Panc1 (cell line): ENCODE results near the gene OSBPL1A. TPM values are rescaled to one million over a fixed set of nuclear protein-coding genes. Genes with fewer than 3 reads are reported as not detected.

ENCODE experiments used
- ATAC-seq: fragments of 200-7000 bp; cut with Tn5 transposase; 2 replicates; pipeline ENCODE4 v1.9.1; 2020; ENCODE audit warnings: mild to moderate bottlenecking, moderate library complexity
- BruUV-seq: library from RNA; stranded (reverse); fragments of 400-500 nt; replicated peaks from 2 replicates; lab custom pipeline; 2021; lab: Mats Ljungman, UMichigan
- CTCF ChIA-PET: fragments of 300-600 bp; sonication (Branson Sonifier 250); formaldehyde crosslinking; loops from one replicate; lab custom pipeline; 2022; ENCODE audit warnings: antibody characterized with exemption; lab: Charles Lee
- POLR2A ChIA-PET: fragments of 300-600 bp; sonication (Branson Sonifier 250); formaldehyde crosslinking; loops from one replicate; lab custom pipeline; 2022; ENCODE audit warnings: antibody characterized with exemption; lab: Charles Lee
- DNase-seq: peaks from one replicate; pipeline ENCODE4 v3.0.0-alpha.2; 2010; ENCODE audit warnings: low read depth, low spot score
- H3K27ac ChIP-seq: 2 replicates; pipeline ENCODE4 v1.5.1; 2011; ENCODE audit warnings: mild to moderate bottlenecking, low read length, inconsistent platforms
- H3K27me3 ChIP-seq: fragments of 200-500 bp; sonication (Bioruptor generic); 2 replicates; pipeline ENCODE4 v1.6.0; 2014; ENCODE audit warnings: low read length, inconsistent platforms; ENCODE audit not compliant: control insufficient read depth, insufficient read depth
- H3K36me3 ChIP-seq: fragments of 200-500 bp; sonication (Bioruptor generic); 2 replicates; pipeline ENCODE4 v1.5.1; 2014; ENCODE audit warnings: inconsistent platforms, mild to moderate bottlenecking, low read length, moderate library complexity; ENCODE audit not compliant: control insufficient read depth, insufficient read depth
- H3K4me1 ChIP-seq: 2 replicates; pipeline ENCODE4 v1.5.1; 2011; ENCODE audit warnings: inconsistent platforms, mild to moderate bottlenecking, low read length, moderate library complexity; ENCODE audit not compliant: control insufficient read depth, insufficient read depth
- H3K4me3 ChIP-seq, 2 experiments: 2 replicates each; pipeline ENCODE4 v1.5.1; 2011 to 2012; ENCODE audit warnings: low read depth in 2 of 2, low read length in 2 of 2, mild to moderate bottlenecking in 2 of 2, inconsistent platforms in 1 of 2, moderate library complexity in 1 of 2
- H3K9me3 ChIP-seq: fragments of 200-500 bp; sonication (Bioruptor generic); 2 replicates; pipeline ENCODE4 v1.5.1; 2014; ENCODE audit warnings: low read depth, mild to moderate bottlenecking, inconsistent platforms, low read length, moderate library complexity; ENCODE audit not compliant: control insufficient read depth, insufficient read depth
- POLR2AphosphoS5 ChIP-seq: IDR thresholded peaks from 2 replicates; pipeline ENCODE4 v1.6.1; 2012; ENCODE audit warnings: mild to moderate bottlenecking, low read depth, low read length, moderate library complexity
- SIN3A ChIP-seq: IDR thresholded peaks from 2 replicates; pipeline ENCODE4 v1.6.1; 2012; ENCODE audit warnings: low read depth, mild to moderate bottlenecking, low read length, moderate library complexity, borderline replicate concordance; ENCODE audit not compliant: insufficient read depth
- TCF7L2 ChIP-seq: IDR thresholded peaks from 2 replicates; pipeline ENCODE4 v1.6.1; 2011; ENCODE audit warnings: mild to moderate bottlenecking, low read depth, low read length, inconsistent platforms
- in situ Hi-C: cut with HindIII; loops from 2 replicates; pipeline ENCODE4 v1.10.0; 2016; ENCODE audit warnings: low sequenced_read_pairs, low pct_unique_long_range_greater_than_20kb
- intact Hi-C: fragments of 100-400 bp; cut with micrococcal nuclease; formaldehyde crosslinking; loops from one replicate; pipeline ENCODE4 v1.10.0; 2022; ENCODE audit not compliant: unreplicated experiment
- total RNA-seq: library from RNA; stranded (reverse); gene quantifications from one replicate; pipeline ENCODE4 v1.2.1, GENCODE V29; 2021; ENCODE audit not compliant: unreplicated experiment
- TF ChIP-seq, protein P1 (sequence below), 2 experiments: IDR thresholded peaks; 2 replicates each; pipeline ENCODE4 v1.6.1; 2011 to 2012; ENCODE audit warnings: low read depth in 2 of 2, control low read depth in 1 of 2, low read length in 1 of 2, mild to moderate bottlenecking in 1 of 2, moderate library complexity in 1 of 2; ENCODE audit not compliant: insufficient read depth in 1 of 2
- TF ChIP-seq, protein P2 (sequence below): fragments of 450-650 bp; IDR thresholded peaks from 2 replicates; pipeline ENCODE4 v1.5.1; 2017; ENCODE audit warnings: mild to moderate bottlenecking

OSBPL1A gene
- total RNA-seq, 1 experiment from 2014 or later = 50.5 TPM

GRCh38 chr18:24195296-24196053 lies 202.1 kb downstream of the OSBPL1A start:
- H3K4me3 ChIP-seq = no peak overlapping the region
- DNase-seq (no peak), ATAC-seq (no peak)
- H3K4me1 ChIP-seq = no peaks in the 10 kb centered on the region
- in situ Hi-C loops (no loop called here), intact Hi-C loops (no loop called here)
- no peaks in the 10 kb centered on the region for H3K9me3 ChIP-seq
- BruUV-seq = no TSS peak
- CTCF ChIA-PET = no interaction called here
- no peaks in the 10 kb centered on the region for H3K27me3 ChIP-seq
- POLR2A ChIA-PET = no interaction called here
- no peak overlapping the region for H3K27ac ChIP-seq
- no peaks in the 10 kb centered on the region for H3K36me3 ChIP-seq
- TF ChIP-seq, protein P1, sequence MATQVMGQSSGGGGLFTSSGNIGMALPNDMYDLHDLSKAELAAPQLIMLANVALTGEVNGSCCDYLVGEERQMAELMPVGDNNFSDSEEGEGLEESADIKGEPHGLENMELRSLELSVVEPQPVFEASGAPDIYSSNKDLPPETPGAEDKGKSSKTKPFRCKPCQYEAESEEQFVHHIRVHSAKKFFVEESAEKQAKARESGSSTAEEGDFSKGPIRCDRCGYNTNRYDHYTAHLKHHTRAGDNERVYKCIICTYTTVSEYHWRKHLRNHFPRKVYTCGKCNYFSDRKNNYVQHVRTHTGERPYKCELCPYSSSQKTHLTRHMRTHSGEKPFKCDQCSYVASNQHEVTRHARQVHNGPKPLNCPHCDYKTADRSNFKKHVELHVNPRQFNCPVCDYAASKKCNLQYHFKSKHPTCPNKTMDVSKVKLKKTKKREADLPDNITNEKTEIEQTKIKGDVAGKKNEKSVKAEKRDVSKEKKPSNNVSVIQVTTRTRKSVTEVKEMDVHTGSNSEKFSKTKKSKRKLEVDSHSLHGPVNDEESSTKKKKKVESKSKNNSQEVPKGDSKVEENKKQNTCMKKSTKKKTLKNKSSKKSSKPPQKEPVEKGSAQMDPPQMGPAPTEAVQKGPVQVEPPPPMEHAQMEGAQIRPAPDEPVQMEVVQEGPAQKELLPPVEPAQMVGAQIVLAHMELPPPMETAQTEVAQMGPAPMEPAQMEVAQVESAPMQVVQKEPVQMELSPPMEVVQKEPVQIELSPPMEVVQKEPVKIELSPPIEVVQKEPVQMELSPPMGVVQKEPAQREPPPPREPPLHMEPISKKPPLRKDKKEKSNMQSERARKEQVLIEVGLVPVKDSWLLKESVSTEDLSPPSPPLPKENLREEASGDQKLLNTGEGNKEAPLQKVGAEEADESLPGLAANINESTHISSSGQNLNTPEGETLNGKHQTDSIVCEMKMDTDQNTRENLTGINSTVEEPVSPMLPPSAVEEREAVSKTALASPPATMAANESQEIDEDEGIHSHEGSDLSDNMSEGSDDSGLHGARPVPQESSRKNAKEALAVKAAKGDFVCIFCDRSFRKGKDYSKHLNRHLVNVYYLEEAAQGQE (IDR thresholded peaks at IDR 0.05; ENCODE audit: insufficient read depth in 1 of 2, low read depth in 2 of 2, low read length in 1 of 2) = no peak

DNA sequence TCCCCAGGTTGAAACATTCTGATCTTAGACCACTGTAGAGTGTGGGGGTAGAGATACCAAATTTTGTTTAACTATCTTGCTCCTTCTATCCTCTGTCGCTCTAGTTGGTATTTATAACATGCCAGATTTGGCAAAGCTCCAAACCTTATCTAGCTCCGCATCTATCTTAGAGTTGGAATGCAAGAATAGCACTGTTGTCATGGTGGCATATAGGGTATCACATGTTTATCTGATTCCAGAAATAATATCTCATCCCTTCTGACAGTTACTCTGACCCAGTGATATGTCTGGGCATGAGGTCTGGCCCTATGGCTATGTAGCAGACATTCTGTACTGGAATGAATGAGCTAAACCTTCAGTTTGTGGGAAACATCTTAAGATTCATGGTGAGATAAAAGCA lies 207.0 kb downstream of the OSBPL1A start:
- in situ Hi-C loops (no loop called here), intact Hi-C loops (no loop called here)
- ATAC-seq (no peak), DNase-seq (no peak)
- H3K4me3 ChIP-seq = no peak overlapping the region
- TF ChIP-seq SIN3A (no peak), TCF7L2 (no peak), POLR2AphosphoS5 (no peak)
- TF ChIP-seq, protein P1 (IDR thresholded peaks at IDR 0.05; ENCODE audit: insufficient read depth in 1 of 2, low read depth in 2 of 2, low read length in 1 of 2) = no peak
- TF ChIP-seq, protein P2, sequence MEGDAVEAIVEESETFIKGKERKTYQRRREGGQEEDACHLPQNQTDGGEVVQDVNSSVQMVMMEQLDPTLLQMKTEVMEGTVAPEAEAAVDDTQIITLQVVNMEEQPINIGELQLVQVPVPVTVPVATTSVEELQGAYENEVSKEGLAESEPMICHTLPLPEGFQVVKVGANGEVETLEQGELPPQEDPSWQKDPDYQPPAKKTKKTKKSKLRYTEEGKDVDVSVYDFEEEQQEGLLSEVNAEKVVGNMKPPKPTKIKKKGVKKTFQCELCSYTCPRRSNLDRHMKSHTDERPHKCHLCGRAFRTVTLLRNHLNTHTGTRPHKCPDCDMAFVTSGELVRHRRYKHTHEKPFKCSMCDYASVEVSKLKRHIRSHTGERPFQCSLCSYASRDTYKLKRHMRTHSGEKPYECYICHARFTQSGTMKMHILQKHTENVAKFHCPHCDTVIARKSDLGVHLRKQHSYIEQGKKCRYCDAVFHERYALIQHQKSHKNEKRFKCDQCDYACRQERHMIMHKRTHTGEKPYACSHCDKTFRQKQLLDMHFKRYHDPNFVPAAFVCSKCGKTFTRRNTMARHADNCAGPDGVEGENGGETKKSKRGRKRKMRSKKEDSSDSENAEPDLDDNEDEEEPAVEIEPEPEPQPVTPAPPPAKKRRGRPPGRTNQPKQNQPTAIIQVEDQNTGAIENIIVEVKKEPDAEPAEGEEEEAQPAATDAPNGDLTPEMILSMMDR = no peak
- H3K9me3 ChIP-seq = no peaks in the 10 kb centered on the region
- ChIA-PET CTCF (no interaction called here), POLR2A (interaction anchor here (0.5 kb wide), 1 partner anchor 109 kb away, joined by 6 read pairs; no protein-coding TSS in a partner anchor)
- no peak overlapping the region for H3K27ac ChIP-seq
- H3K36me3 ChIP-seq = no peaks in the 10 kb centered on the region
- no TSS peak for BruUV-seq
- no peaks in the 10 kb centered on the region for H3K27me3 ChIP-seq
- H3K4me1 ChIP-seq = no peaks in the 10 kb centered on the region
